C4-2B (cell line): ENCODE measurements around the gene PCDH17.

ENCODE experiments used
- H3K27ac ChIP-seq: fragments of 450-650 bp; 2 replicates; pipeline ENCODE4 v1.5.1; 2017
- ZFX ChIP-seq: fragments of 450-650 bp; IDR thresholded peaks from 2 replicates; pipeline ENCODE4 v1.6.1; 2017
- TF ChIP-seq, protein P1 (sequence below): fragments of 450-650 bp; conservative IDR thresholded peaks from 2 replicates; pipeline ENCODE4 v1.5.1; 2017; ENCODE audit warnings: mild to moderate bottlenecking

PCDH17 gene

GRCh38 chr13:57636816-57637215 is 5.3 kb downstream of the PCDH17 start:
- H3K27ac ChIP-seq = no peak overlapping the region
- TF ChIP-seq ZFX = no peak
- TF ChIP-seq, protein P1, sequence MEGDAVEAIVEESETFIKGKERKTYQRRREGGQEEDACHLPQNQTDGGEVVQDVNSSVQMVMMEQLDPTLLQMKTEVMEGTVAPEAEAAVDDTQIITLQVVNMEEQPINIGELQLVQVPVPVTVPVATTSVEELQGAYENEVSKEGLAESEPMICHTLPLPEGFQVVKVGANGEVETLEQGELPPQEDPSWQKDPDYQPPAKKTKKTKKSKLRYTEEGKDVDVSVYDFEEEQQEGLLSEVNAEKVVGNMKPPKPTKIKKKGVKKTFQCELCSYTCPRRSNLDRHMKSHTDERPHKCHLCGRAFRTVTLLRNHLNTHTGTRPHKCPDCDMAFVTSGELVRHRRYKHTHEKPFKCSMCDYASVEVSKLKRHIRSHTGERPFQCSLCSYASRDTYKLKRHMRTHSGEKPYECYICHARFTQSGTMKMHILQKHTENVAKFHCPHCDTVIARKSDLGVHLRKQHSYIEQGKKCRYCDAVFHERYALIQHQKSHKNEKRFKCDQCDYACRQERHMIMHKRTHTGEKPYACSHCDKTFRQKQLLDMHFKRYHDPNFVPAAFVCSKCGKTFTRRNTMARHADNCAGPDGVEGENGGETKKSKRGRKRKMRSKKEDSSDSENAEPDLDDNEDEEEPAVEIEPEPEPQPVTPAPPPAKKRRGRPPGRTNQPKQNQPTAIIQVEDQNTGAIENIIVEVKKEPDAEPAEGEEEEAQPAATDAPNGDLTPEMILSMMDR = no peak

- TF ChIP-seq, protein P1 = no peak
- no peak for TF ChIP-seq ZFX
- H3K27ac ChIP-seq = no peak overlapping the region
These were observed 6.0 kb downstream of the PCDH17 start for GRCh38 chr13:57637515-57637914.

DNA sequence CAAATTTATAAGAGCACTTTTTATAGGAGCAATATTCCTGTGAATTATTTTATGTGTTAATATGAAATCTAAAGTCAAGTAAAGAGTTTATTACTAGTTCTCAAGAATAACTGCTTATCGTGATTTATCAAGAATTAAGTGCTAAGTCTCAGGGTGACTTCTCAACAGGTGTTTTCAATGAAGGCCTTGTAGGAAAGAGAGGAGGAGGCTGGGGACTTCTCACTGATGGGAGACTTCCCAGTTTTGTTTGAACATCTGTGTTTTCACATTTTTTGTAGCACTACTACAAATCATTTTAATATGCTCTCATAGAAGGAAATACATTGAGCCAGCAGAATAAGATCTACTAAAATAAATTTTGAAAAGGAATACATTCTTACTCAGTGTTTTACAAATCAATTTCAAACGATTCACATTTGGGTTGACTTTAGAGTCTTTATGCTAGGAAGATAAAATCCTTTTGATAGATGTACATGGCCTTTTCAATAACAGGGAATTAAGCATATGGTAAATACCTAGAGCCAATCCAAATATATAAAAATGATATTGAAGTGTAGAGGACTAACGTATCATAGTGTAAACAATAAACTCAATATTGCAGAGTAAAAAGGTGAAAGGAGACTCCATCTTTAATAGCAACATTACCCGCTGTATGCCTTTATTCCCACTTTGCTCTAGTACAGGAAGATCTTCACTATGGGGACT is 6.8 kb downstream of the PCDH17 start:
- TF ChIP-seq ZFX = no peak
- TF ChIP-seq, protein P1 = no peak
- H3K27ac ChIP-seq = no peak overlapping the region

- no peak overlapping the region for H3K27ac ChIP-seq
- TF ChIP-seq, protein P1 = no peak
- TF ChIP-seq ZFX = no peak
These were observed 9.1 kb downstream of the PCDH17 start for GRCh38 chr13:57640607-57641006.

GRCh38 chr13:57641051-57641450 is 9.5 kb downstream of the PCDH17 start:
- TF ChIP-seq, protein P1 = no peak
- TF ChIP-seq ZFX = no peak
- H3K27ac ChIP-seq = no peak overlapping the region

- TF ChIP-seq ZFX = no peak
- TF ChIP-seq, protein P1 = no peak
- no peak overlapping the region for H3K27ac ChIP-seq
These were observed 12.6 kb downstream of the PCDH17 start for GRCh38 chr13:57644106-57644505.

GRCh38 chr13:57653229-57653989 is 21.9 kb downstream of the PCDH17 start:
- no peak for TF ChIP-seq ZFX
- TF ChIP-seq, protein P1 = no peak
- H3K27ac ChIP-seq = no peak overlapping the region
